SK-N-SH treated with all-trans-retinoic acid at 6 μM for 48 hours (cell line): Measurements from ENCODE around the gene PDZD4.

Source experiments
- ARNTL ChIP-seq: fragments of 450-650 bp; formaldehyde crosslinking; IDR thresholded peaks from 2 replicates; pipeline ENCODE4 v1.5.0; 2020; ENCODE audit warnings: low read depth, mild to moderate bottlenecking, moderate library complexity, borderline replicate concordance
- TCF4 ChIP-seq: fragments of 250-450 bp; sonication (Bioruptor Pico); IDR thresholded peaks from 2 replicates; pipeline ENCODE4 v1.8.0; 2021; ENCODE audit warnings: mild to moderate bottlenecking, moderate library complexity, borderline replicate concordance
- TOX ChIP-seq: fragments of 250-450 bp; sonication (Bioruptor Pico); IDR thresholded peaks from 2 replicates; pipeline ENCODE4 v1.8.0; 2021; ENCODE audit warnings: mild to moderate bottlenecking, moderate library complexity, borderline replicate concordance
- ZNF8 ChIP-seq: fragments of 450-650 bp; formaldehyde crosslinking; IDR thresholded peaks from 2 replicates; pipeline ENCODE4 v1.5.0; 2020; ENCODE audit warnings: mild to moderate bottlenecking, moderate library complexity

GRCh38 chrX:153871451-153871850 lies 41.1 kb upstream of the PDZD4 start:
- TF ChIP-seq ZNF8 (CRISPR knock-in tag) (no peak), ARNTL (no peak), TCF4 (CRISPR knock-in tag) (no peak), TOX (CRISPR knock-in tag) (no peak)
